Lower leg skin (tissue), 4 donors: ENCODE data around the gene SETD3. TPM values are rescaled to one million over a fixed set of nuclear protein-coding genes. Genes with fewer than 3 reads are reported as not detected.

Source experiments
- DNase-seq, 2 donors: peaks; one replicate each; pipeline ENCODE4 v3.0.0-alpha.2; 2019; ENCODE audit warnings: low spot score in 2 of 2
- H3K4me3 ChIP-seq: fragments of 200-600 bp; sonication (generic); 2 replicates; pipeline ENCODE4 v1.5.1; 2017; ENCODE audit warnings: mild to moderate bottlenecking, low read depth; ENCODE audit not compliant: poor library complexity, severe bottlenecking
- CTCF ChIP-seq, 3 donors: fragments of 450-650 bp; IDR thresholded peaks; one replicate each; pipeline ENCODE4 v1.5.1; 2016; ENCODE audit warnings: antibody characterized with exemption in 3 of 3, mild to moderate bottlenecking in 3 of 3, moderate library complexity in 2 of 3
- POLR2A ChIP-seq, 2 donors: fragments of 450-650 bp; IDR thresholded peaks; one replicate each; pipeline ENCODE4 v1.6.1; 2016 to 2017; ENCODE audit warnings: antibody characterized with exemption in 2 of 2, mild to moderate bottlenecking in 1 of 2, moderate library complexity in 1 of 2
- WGBS, 2 donors: methylation state at CpG; one replicate each; pipeline ENCODE4 v1.1.5; 2018; 5-methylcytosine and 5-hydroxymethylcytosine counted together
- intact Hi-C: fragments of 100-400 bp; cut with DNase I; formaldehyde crosslinking; loops from one replicate; pipeline ENCODE4 v1.15.0; 2023; ENCODE audit warnings: low total_unique reads
- total RNA-seq, 4 donors: library from RNA; depleted of rRNA; stranded (reverse); fragments of >200 nt; gene quantifications; one replicate each; pipeline ENCODE4 v1.1.0, GENCODE V29; 2016

SETD3 gene
- total RNA-seq, 4 donors from 2014 or later = 36.8 to 62.5 (median 47.6) TPM

- H3K4me3 ChIP-seq = no peak overlapping the region
- DNase-seq = no peak
- no peak for TF ChIP-seq POLR2A (IDR thresholded peaks at IDR 0.05)
- no peak for TF ChIP-seq CTCF (IDR thresholded peaks at IDR 0.05)
- intact Hi-C loops = no loop called here
- WGBS, 2 donors = 91 to 92% methylated on average over 14 of the region's 14 CpGs
Observed at GRCh38 chr14:99440278-99440677, 40.4 kb downstream of the SETD3 start.

GRCh38 chr14:99437706-99438105, 43.0 kb downstream of the SETD3 start:
- no peak overlapping the region for H3K4me3 ChIP-seq
- no peak for DNase-seq
- intact Hi-C loops = no loop called here
- TF ChIP-seq POLR2A (IDR thresholded peaks at IDR 0.05) (no peak), CTCF (IDR thresholded peaks at IDR 0.05) (no peak)
- 73 to 85% methylated on average over 3 of the region's 3 CpGs for WGBS, 2 donors

GRCh38 chr14:99436247-99437180, 44.1 kb downstream of the SETD3 start:
- H3K4me3 ChIP-seq = no peak overlapping the region
- TF ChIP-seq POLR2A (IDR thresholded peaks at IDR 0.05) (no peak), CTCF (IDR thresholded peaks at IDR 0.05) (no peak)
- WGBS, 2 donors = 85 to 87% methylated on average over 14 of the region's 14 CpGs
- no peak for DNase-seq
- intact Hi-C loops = no loop called here

GRCh38 chr14:99435327-99435726, 45.3 kb downstream of the SETD3 start:
- intact Hi-C loops = no loop called here
- DNase-seq = no peak
- TF ChIP-seq POLR2A (IDR thresholded peaks at IDR 0.05) (no peak), CTCF (IDR thresholded peaks at IDR 0.05) (no peak)
- 73 to 74% methylated on average over 4 of the region's 4 CpGs for WGBS, 2 donors
- no peak overlapping the region for H3K4me3 ChIP-seq

- no peak overlapping the region for H3K4me3 ChIP-seq
- DNase-seq = no peak
- TF ChIP-seq POLR2A (IDR thresholded peaks at IDR 0.05) (no peak), CTCF (IDR thresholded peaks at IDR 0.05) (no peak)
- WGBS, 2 donors = 68 to 97% methylated on average over 1 of the region's 1 CpG
- intact Hi-C loops = no loop called here
Observed at GRCh38 chr14:99432485-99432884, 48.2 kb downstream of the SETD3 start.
